K562 (cell line): Measurements from ENCODE around the gene DXO. TPM values are rescaled to one million over a fixed set of nuclear protein-coding genes. Genes with fewer than 3 reads are reported as not detected.
A peak's percentile ranks its signal among the peaks of the same experiment; 100 is the strongest.

Source experiments
- ARID3A ChIP-seq: IDR thresholded peaks from 2 replicates; pipeline ENCODE4 v1.6.1; 2012; ENCODE audit warnings: low read depth, low read length, improper control_type of control experiment, borderline replicate concordance
- CREM ChIP-seq: IDR thresholded peaks from 2 replicates; pipeline ENCODE4 v1.6.1; 2014; ENCODE audit warnings: antibody characterized with exemption, low read depth
- HSF4 ChIP-seq: fragments of 250-450 bp; sonication (Bioruptor Pico); IDR thresholded peaks from 2 replicates; pipeline ENCODE4 v2.1.2; 2022; ENCODE audit warnings: mild to moderate bottlenecking, moderate library complexity, borderline replicate concordance
- JUND ChIP-seq, 2 experiments: IDR thresholded peaks; 2 replicates in 1 of 2; 3 replicates in 1 of 2; pipeline ENCODE4 v1.6.1; 2011; ENCODE audit warnings: borderline replicate concordance in 2 of 2, low read depth in 2 of 2, low read length in 2 of 2, improper control_type of control experiment in 1 of 2, missing biosample characterization in 1 of 2, missing genetic modification characterization in 1 of 2, missing genetic modification reagents in 1 of 2
- MAZ ChIP-seq, 2 experiments: fragments of 450-650 bp in 1 of 2; sonication (generic) in 1 of 2; formaldehyde crosslinking; IDR thresholded peaks in 1 of 2; conservative IDR thresholded peaks in 1 of 2; 2 replicates each; pipeline versions ENCODE4 v1.4.0 to v1.5.0; 2020; ENCODE audit warnings: mild to moderate bottlenecking in 1 of 2, missing genetic modification reagents in 1 of 2
- PATZ1 ChIP-seq: fragments of 250-450 bp; sonication (Bioruptor Pico); IDR thresholded peaks from 2 replicates; pipeline ENCODE4 v1.5.0; 2020; ENCODE audit warnings: mild to moderate bottlenecking, borderline replicate concordance
- PURB ChIP-seq: sonication (generic); formaldehyde crosslinking; IDR thresholded peaks from 2 replicates; pipeline ENCODE4 v1.9.0; 2021; ENCODE audit warnings: low read depth, mild to moderate bottlenecking, missing genetic modification reagents
- RNF219 ChIP-seq: fragments of 250-450 bp; sonication (Bioruptor Pico); IDR thresholded peaks from 2 replicates; pipeline ENCODE4 v1.5.0; 2022; ENCODE audit warnings: mild to moderate bottlenecking
- SIX5 ChIP-seq, 2 experiments: IDR thresholded peaks; 2 replicates each; pipeline ENCODE4 v1.6.1; 2011; ENCODE audit warnings: low read length in 2 of 2, borderline replicate concordance in 1 of 2, low read depth in 1 of 2, mild to moderate bottlenecking in 1 of 2, moderate library complexity in 1 of 2; ENCODE audit not compliant: insufficient read depth in 1 of 2
- TBP ChIP-seq: optimal IDR thresholded peaks from 2 replicates; pipeline ENCODE3; 2011; ENCODE audit warnings: low read depth, low read length, improper control_type of control experiment
- TCF15 ChIP-seq: fragments of 250-450 bp; sonication (Bioruptor Pico); IDR thresholded peaks from 2 replicates; pipeline ENCODE4 v1.8.0; 2022; ENCODE audit warnings: moderate library complexity, mild to moderate bottlenecking, inconsistent platforms
- THRB ChIP-seq: fragments of 450-650 bp; formaldehyde crosslinking; conservative IDR thresholded peaks from 2 replicates; pipeline ENCODE4 v1.4.0; 2022; ENCODE audit warnings: mild to moderate bottlenecking, missing genetic modification characterization
- ZNF316 ChIP-seq: fragments of 450-650 bp; IDR thresholded peaks from 2 replicates; pipeline ENCODE4 v1.6.1; 2016
- polyA plus RNA-seq, 8 experiments: library from polyadenylated mRNA; depleted of rRNA in 4 of 8; stranded (reverse) in 5 of 8; unstranded in 3 of 8; fragments of >200 nt; fragmentation: Nextera tagmentation in 2 of 8; fragmentation: Illumina TruSeq in 1 of 8; extraction: Ambion mirVana in 2 of 8; extraction: Trizol in 1 of 8; gene quantifications; 2 replicates each; pipeline versions ENCODE4 v1.2.1 to v1.2.3, GENCODE V29; 2011 to 2014; ENCODE audit warnings: inconsistent platforms in 1 of 8, missing spikeins in 1 of 8
- total RNA-seq, 7 experiments: library from RNA; depleted of rRNA in 6 of 7; stranded (reverse); fragments of >200 nt in 6 of 7; fragmentation: Illumina TruSeq in 2 of 7; extraction: Trizol in 2 of 7; gene quantifications; 2 replicates each; pipeline versions ENCODE4 v1.2.1 to v1.2.3, GENCODE V29; 2011 to 2021; ENCODE audit warnings: low replicate concordance in 1 of 7

DXO gene
- total and polyA plus RNA-seq, 9 of the 15 experiments (the other 6 are each of a cell fraction or from before 2014, with no cell fraction given) = 6.4 to 35.1 (median 19.4) TPM

- peak; percentile 63 for TF ChIP-seq JUND (IDR thresholded peaks at IDR 0.05; ENCODE audit: borderline replicate concordance, low read depth, low read length)
- peak; percentile 78; the same call in 2 of the 3 replicates for TF ChIP-seq JUND (tag; IDR thresholded peaks at IDR 0.05; ENCODE audit: borderline replicate concordance, low read depth, low read length)
- peak; percentile 88 for TF ChIP-seq TCF15 (CRISPR knock-in tag)
- peak; percentile 99 for TF ChIP-seq CREM
- TF ChIP-seq HSF4 (CRISPR knock-in tag) = peak; percentile 61; the same call in 1 of the 2 replicates
- no peak for TF ChIP-seq PURB (CRISPR knock-in tag)
- peak; percentile 90 to 97; a peak in 3 of 4 replicates for TF ChIP-seq MAZ (CRISPR knock-in tag; conservative IDR thresholded peaks at IDR 0.05 in 1 of 2, IDR thresholded peaks at IDR 0.05 in 1 of 2)
- TF ChIP-seq SIX5 (IDR thresholded peaks at IDR 0.05; ENCODE audit: borderline replicate concordance in 1 of 2, insufficient read depth in 1 of 2, low read depth in 1 of 2, low read length in 2 of 2) = peak; percentile 74 to 75; a peak in 3 of 4 replicates
- no peak for TF ChIP-seq ZNF316
- peak; percentile 97 for TF ChIP-seq THRB
- TF ChIP-seq PATZ1 = peak; percentile 77; the same call in 1 of the 2 replicates
- no peak for TF ChIP-seq ARID3A
- 0 out of 2 replicates have a peak, but pooled peaks have one; percentile 24 for TF ChIP-seq RNF219 (CRISPR knock-in tag)
- peak; percentile 79 for TF ChIP-seq TBP
Observed at GRCh38 chr6:31958741-31959739, 12.9 kb downstream of the DXO start, which contains the start of the genes NELFE and SKIC2 (continued).
